Suppressor macrophage (primary cell): ENCODE data around the gene PPCS.
A peak's percentile ranks its signal among the peaks of the same experiment; 100 is the strongest.
"Not testable (repeated sequence)": the region's sequence is repeated elsewhere in the genome, so short reads cannot be mapped to it uniquely, and the experiment has no call there.

Source experiments
- DNase-seq, 4 experiments: peaks; one replicate each; pipeline ENCODE4 v3.0.0-alpha.2; 2020 to 2022

PPCS gene

GRCh38 chr1:42453386-42453785, 3.0 kb upstream of the PPCS start:
- DNase-seq: no peak

- DNase-seq: no peak
These were observed 1.9 kb upstream of the PPCS start for GRCh38 chr1:42454403-42454802.

- DNase-seq: peak; percentile 65 to 84 (median 80)
These were observed 379 bp downstream of the PPCS start for GRCh38 chr1:42456754-42457089.

GRCh38 chr1:42461196-42461595, 4.9 kb downstream of the PPCS start:
- DNase-seq: no peak

- DNase-seq: peak; percentile 96 to 98 (median 98)
These were observed 6.8 kb downstream of the PPCS start, which contains the start of gene CCDC30 for GRCh38 chr1:42462828-42463763. Gene CCDC30, plus strand, starts transcription at chr1:42463286. Its CDS starts 17,266 bp downstream, at chr1:42480552.

GRCh38 chr1:42463921-42464320, 7.6 kb downstream of the PPCS start:
- DNase-seq: no peak

GRCh38 chr1:42466030-42466429, 9.7 kb downstream of the PPCS start:
- no peak for DNase-seq

- DNase-seq: no peak
These were observed 13.4 kb downstream of the PPCS start for GRCh38 chr1:42469727-42470126.

- DNase-seq: no peak
These were observed 20.3 kb downstream of the PPCS start for GRCh38 chr1:42476605-42477004.

GRCh38 chr1:42477354-42477753, 21.0 kb downstream of the PPCS start:
- not testable (repeated sequence) for DNase-seq

GRCh38 chr1:42477775-42478174, 21.4 kb downstream of the PPCS start:
- DNase-seq: no peak

- peak; percentile 67 to 82 (median 72) for DNase-seq
These were observed 23.3 kb downstream of the PPCS start for GRCh38 chr1:42479621-42480020.

- peak in 1 of 4 experiments; percentile 23 for DNase-seq
These were observed 24.6 kb downstream of the PPCS start for GRCh38 chr1:42480921-42481320.

- DNase-seq: no peak
These were observed 26.4 kb downstream of the PPCS start for GRCh38 chr1:42482635-42483153.

- no peak for DNase-seq
These were observed 28.0 kb downstream of the PPCS start for GRCh38 chr1:42484382-42484781.

GRCh38 chr1:42490237-42490636, 33.9 kb downstream of the PPCS start:
- no peak for DNase-seq

GRCh38 chr1:42502031-42502430, 45.7 kb downstream of the PPCS start:
- not testable (repeated sequence) for DNase-seq

GRCh38 chr1:42504535-42505128, 48.3 kb downstream of the PPCS start:
- DNase-seq: no peak

GRCh38 chr1:42506576-42506975, 50.2 kb downstream of the PPCS start:
- DNase-seq: no peak
